ENCODE results near the gene NKX6-2. TPM values are rescaled to one million over a fixed set of nuclear protein-coding genes. Genes with fewer than 3 reads are reported as not detected.

NKX6-2 gene
- total and polyA plus RNA-seq, 10 of the 15 experiments (the other 5 are each of a cell fraction or from before 2014, with no cell fraction given): 0.45 to 1.8 TPM; not detected in 8

DNA sequence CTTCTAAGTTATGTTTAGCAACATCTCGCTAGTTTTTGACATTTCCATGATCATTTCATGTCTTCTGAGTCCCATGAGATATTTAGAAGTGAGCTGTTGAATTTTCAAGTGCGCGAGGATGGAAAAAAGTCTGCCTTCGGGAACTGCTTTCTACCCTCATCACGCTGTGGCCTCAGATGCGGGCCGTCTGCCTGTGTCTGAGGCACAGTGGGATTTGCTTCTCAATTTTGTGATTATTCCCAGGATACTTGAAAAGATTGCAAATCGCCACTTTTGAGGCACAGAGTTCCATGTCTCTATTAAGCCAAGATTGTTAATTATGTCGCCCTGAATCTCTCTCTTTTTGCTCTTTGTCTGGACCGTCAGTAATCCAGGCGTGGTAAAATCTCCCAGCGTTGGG lies 30.8 kb upstream of the NKX6-2 start (continued):
- no peak for TF ChIP-seq SMAD1 (IDR thresholded peaks at IDR 0.05; ENCODE audit: low read depth, partially characterized antibody)
- no peak for TF ChIP-seq MTA2 (IDR thresholded peaks at IDR 0.05; ENCODE audit: low read depth)
- TF ChIP-seq, protein P1, sequence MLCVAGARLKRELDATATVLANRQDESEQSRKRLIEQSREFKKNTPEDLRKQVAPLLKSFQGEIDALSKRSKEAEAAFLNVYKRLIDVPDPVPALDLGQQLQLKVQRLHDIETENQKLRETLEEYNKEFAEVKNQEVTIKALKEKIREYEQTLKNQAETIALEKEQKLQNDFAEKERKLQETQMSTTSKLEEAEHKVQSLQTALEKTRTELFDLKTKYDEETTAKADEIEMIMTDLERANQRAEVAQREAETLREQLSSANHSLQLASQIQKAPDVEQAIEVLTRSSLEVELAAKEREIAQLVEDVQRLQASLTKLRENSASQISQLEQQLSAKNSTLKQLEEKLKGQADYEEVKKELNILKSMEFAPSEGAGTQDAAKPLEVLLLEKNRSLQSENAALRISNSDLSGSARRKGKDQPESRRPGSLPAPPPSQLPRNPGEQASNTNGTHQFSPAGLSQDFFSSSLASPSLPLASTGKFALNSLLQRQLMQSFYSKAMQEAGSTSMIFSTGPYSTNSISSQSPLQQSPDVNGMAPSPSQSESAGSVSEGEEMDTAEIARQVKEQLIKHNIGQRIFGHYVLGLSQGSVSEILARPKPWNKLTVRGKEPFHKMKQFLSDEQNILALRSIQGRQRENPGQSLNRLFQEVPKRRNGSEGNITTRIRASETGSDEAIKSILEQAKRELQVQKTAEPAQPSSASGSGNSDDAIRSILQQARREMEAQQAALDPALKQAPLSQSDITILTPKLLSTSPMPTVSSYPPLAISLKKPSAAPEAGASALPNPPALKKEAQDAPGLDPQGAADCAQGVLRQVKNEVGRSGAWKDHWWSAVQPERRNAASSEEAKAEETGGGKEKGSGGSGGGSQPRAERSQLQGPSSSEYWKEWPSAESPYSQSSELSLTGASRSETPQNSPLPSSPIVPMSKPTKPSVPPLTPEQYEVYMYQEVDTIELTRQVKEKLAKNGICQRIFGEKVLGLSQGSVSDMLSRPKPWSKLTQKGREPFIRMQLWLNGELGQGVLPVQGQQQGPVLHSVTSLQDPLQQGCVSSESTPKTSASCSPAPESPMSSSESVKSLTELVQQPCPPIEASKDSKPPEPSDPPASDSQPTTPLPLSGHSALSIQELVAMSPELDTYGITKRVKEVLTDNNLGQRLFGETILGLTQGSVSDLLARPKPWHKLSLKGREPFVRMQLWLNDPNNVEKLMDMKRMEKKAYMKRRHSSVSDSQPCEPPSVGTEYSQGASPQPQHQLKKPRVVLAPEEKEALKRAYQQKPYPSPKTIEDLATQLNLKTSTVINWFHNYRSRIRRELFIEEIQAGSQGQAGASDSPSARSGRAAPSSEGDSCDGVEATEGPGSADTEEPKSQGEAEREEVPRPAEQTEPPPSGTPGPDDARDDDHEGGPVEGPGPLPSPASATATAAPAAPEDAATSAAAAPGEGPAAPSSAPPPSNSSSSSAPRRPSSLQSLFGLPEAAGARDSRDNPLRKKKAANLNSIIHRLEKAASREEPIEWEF (IDR thresholded peaks at IDR 0.05; ENCODE audit: insufficient replicate concordance, low read depth, low read length): no peak
- no peak for TF ChIP-seq ZNF274 (IDR thresholded peaks at IDR 0.05; ENCODE audit: insufficient read depth, insufficient read length)
- TF ChIP-seq FOS (IDR thresholded peaks at IDR 0.05; ENCODE audit: borderline replicate concordance, extremely low read depth, insufficient read length): no peak
- TF ChIP-seq RB1 (IDR thresholded peaks at IDR 0.05; ENCODE audit: borderline replicate concordance): no peak

DNA sequence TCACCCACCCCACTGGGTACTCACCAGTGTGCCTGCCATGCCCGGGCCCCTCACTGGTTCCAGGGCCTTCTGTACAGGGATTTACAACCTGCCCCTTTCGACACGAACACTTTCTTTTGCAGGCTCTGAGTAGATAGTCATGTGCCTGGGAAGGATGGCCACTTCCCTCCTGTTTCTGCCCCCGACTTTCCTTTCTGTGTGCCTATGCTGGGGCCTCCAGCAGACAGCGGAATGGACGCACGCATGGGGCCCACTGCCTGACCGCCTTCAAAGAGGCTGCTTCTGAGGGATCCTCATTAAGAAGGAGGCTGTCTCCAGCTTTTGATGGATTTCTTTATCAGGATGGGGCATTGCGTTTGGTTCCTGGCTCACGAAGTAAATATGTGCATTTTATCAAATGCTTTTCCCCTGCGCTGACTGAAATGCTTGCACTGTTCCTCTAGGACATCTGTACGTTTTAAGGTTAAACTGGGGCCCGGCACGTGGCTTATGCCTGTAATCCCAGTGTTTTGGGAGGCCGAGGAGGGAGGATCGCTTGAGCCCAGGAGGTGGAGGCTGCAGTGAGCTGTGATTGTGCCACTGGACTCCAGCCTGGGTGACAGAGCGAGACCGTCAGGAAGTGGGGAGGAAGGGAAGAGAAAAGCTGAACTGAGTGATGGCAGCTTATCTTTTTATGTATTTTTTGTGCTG lies 29.4 kb upstream of the NKX6-2 start:
- H3K9ac ChIP-seq (ENCODE audit: control insufficient read depth, insufficient read depth, low read length): no peak overlapping the region
- TF ChIP-seq PAX5 (IDR thresholded peaks at IDR 0.05; ENCODE audit: borderline replicate concordance, low read depth, low read length) (no peak), SRF (IDR thresholded peaks at IDR 0.05; ENCODE audit: low read depth in 2 of 2, low read length in 2 of 2) (no peak), MYC (IDR thresholded peaks at IDR 0.05; ENCODE audit: insufficient read depth, insufficient read length, insufficient replicate concordance, low read length, severe bottlenecking) (no peak), EED (IDR thresholded peaks at IDR 0.05; ENCODE audit: low read depth) (no peak), ZBED1 (IDR thresholded peaks at IDR 0.05; ENCODE audit: borderline replicate concordance) (no peak), MEF2B (IDR thresholded peaks at IDR 0.05; ENCODE audit: partially characterized antibody, poor library complexity, severe bottlenecking) (no peak), FOXM1 (IDR thresholded peaks at IDR 0.05; ENCODE audit: low read depth, low read length) (no peak)
- no peaks in the 10 kb centered on the region for H3K27me3 ChIP-seq (replicated peaks in 1 of 2; ENCODE audit: control insufficient read depth in 2 of 2, insufficient read depth in 2 of 2, low read length in 1 of 2)
- H3K9me3 ChIP-seq (replicated peaks; ENCODE audit: control insufficient read depth, insufficient read depth, low read length): no peaks in the 10 kb centered on the region; the same call in 2 of the 3 replicates
- FAIRE-seq (no peak), DNase-seq (ENCODE audit: low read depth, low spot score) (no peak), ATAC-seq (no peak)
- ChIA-PET CTCF (no interaction called here), RAD21 (ENCODE audit: unreplicated experiment) (no interaction called here), SMC1A (ENCODE audit: uncharacterized antibody, unreplicated experiment) (no interaction called here), POLR2A (no interaction called here)
- H3K4me2 ChIP-seq (ENCODE audit: control insufficient read depth, insufficient read depth): no peak overlapping the region
- no peaks in the 10 kb centered on the region for H3K4me1 ChIP-seq (ENCODE audit: control insufficient read depth, insufficient read depth, low read length)
- no peaks in the 10 kb centered on the region for H3K79me2 ChIP-seq (ENCODE audit: control insufficient read depth, insufficient read depth, low read length)
- in situ Hi-C loops (cut with MboI) (no loop called here), intact Hi-C loops (cut with micrococcal nuclease; ENCODE audit: unreplicated experiment) (no loop called here)
- H3K4me3 ChIP-seq: no peak overlapping the region
- H4K20me1 ChIP-seq (ENCODE audit: control insufficient read depth, insufficient read depth): no peaks in the 10 kb centered on the region
- BruUV-seq (replicated peaks): no TSS peak
- H3K36me3 ChIP-seq (ENCODE audit: control insufficient read depth in 2 of 2, insufficient read depth in 2 of 2, low read length in 1 of 2): no peaks in the 10 kb centered on the region
- no peak overlapping the region for H3K27ac ChIP-seq (ENCODE audit: control insufficient read depth, insufficient read depth)
- no peak overlapping the region for H2AFZ ChIP-seq (ENCODE audit: control insufficient read depth, low read depth, low read length)
- WGBS (ENCODE audit: insufficient coverage, insufficient replicate concordance, low lambda C conversion rate, missing lambda C conversion rate): 38% methylated on average over 18 of the region's 18 CpGs

All from GM12878 (cell line).